Measurements from ENCODE around the gene MFF.

- no peak for TF ChIP-seq RXRA (IDR thresholded peaks at IDR 0.05; ENCODE audit: insufficient read depth, low read depth, low read length)
- TF ChIP-seq CHD7 (IDR thresholded peaks at IDR 0.05; ENCODE audit: insufficient replicate concordance, low read length) = no peak
- TF ChIP-seq RAD21 (IDR thresholded peaks at IDR 0.05 in 1 of 2, conservative IDR thresholded peaks at IDR 0.05 in 1 of 2; ENCODE audit: low read depth in 2 of 2, low read length in 2 of 2) = no peak
- TF ChIP-seq, protein P1, sequence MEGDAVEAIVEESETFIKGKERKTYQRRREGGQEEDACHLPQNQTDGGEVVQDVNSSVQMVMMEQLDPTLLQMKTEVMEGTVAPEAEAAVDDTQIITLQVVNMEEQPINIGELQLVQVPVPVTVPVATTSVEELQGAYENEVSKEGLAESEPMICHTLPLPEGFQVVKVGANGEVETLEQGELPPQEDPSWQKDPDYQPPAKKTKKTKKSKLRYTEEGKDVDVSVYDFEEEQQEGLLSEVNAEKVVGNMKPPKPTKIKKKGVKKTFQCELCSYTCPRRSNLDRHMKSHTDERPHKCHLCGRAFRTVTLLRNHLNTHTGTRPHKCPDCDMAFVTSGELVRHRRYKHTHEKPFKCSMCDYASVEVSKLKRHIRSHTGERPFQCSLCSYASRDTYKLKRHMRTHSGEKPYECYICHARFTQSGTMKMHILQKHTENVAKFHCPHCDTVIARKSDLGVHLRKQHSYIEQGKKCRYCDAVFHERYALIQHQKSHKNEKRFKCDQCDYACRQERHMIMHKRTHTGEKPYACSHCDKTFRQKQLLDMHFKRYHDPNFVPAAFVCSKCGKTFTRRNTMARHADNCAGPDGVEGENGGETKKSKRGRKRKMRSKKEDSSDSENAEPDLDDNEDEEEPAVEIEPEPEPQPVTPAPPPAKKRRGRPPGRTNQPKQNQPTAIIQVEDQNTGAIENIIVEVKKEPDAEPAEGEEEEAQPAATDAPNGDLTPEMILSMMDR (IDR thresholded peaks at IDR 0.05; ENCODE audit: control extremely low read depth in 1 of 3, insufficient read depth in 1 of 3, low read depth in 1 of 3, low read length in 3 of 3) = no peak
- no peak for TF ChIP-seq KDM1A (IDR thresholded peaks at IDR 0.05; ENCODE audit: borderline replicate concordance, low read length)
- TF ChIP-seq SIN3A (conservative IDR thresholded peaks at IDR 0.05 in 1 of 2, IDR thresholded peaks at IDR 0.05 in 1 of 2; ENCODE audit: low read depth in 1 of 2, low read length in 2 of 2) = no peak
- TF ChIP-seq EP300 (IDR thresholded peaks at IDR 0.05; ENCODE audit: borderline replicate concordance in 1 of 2, low read depth in 2 of 2, low read length in 2 of 2) = no peak
- no peak for TF ChIP-seq YY1 (IDR thresholded peaks at IDR 0.05; ENCODE audit: low read depth, low read length)
- TF ChIP-seq SP1 (IDR thresholded peaks at IDR 0.05; ENCODE audit: low read depth, low read length) = no peak
- TF ChIP-seq POLR2AphosphoS5 (IDR thresholded peaks at IDR 0.05; ENCODE audit: low read depth, low read length) = no peak
Measured at GRCh38 chr2:227368574-227368973, 43.5 kb downstream of the MFF start.

All from H1 (cell line).